ENCODE measurements around the gene SAP30. TPM values are rescaled to one million over a fixed set of nuclear protein-coding genes. Genes with fewer than 3 reads are reported as not detected.

SAP30 gene
- total RNA-seq, 4 donors from 2014 or later = 27.7 to 88.5 (median 49.1) TPM

GRCh38 chr4:173332021-173332487 is 38.7 kb upstream of the SAP30 start:
- peak overlapping the region; percentile 94 to 97 (median 96) for H3K4me3 ChIP-seq
- 22 to 27% methylated on average over 6 of the region's 6 CpGs for WGBS, 2 donors

GRCh38 chr4:173332963-173333657 is 37.6 kb upstream of the SAP30 start:
- no peak for DNase-seq (ENCODE audit: low spot score in 2 of 2)
- peaks cover 0 to 38% (median 9%) of the 10 kb centered on the region in 4 donors for H3K4me1 ChIP-seq
- TF ChIP-seq EP300 (IDR thresholded peaks at IDR 0.05) (no peak), CTCF (IDR thresholded peaks at IDR 0.05) (no peak), POLR2A (IDR thresholded peaks at IDR 0.05) (no peak)
- no peaks in the 10 kb centered on the region for H3K9me3 ChIP-seq
- peaks cover 0 to 36% (median 0%) of the 10 kb centered on the region in 3 donors for H3K36me3 ChIP-seq
- peak overlapping the region; percentile 100 for H3K27ac ChIP-seq
- WGBS, 2 donors = 6 to 9% methylated on average over 21 of the region's 21 CpGs
- H3K27me3 ChIP-seq = no peaks in the 10 kb centered on the region
- peak overlapping the region; percentile 94 to 97 (median 96) for H3K4me3 ChIP-seq

More at GRCh38 chr4:173332021-173332487, 38.7 kb upstream of the SAP30 start:
- Histone ChIP-seq H3K27ac (peak overlapping the region; percentile 100), H3K27me3 (no peaks in the 10 kb centered on the region), H3K36me3 (peaks cover 0 to 46% (median 0%) of the 10 kb centered on the region in 3 donors), H3K9me3 (no peaks in the 10 kb centered on the region), H3K4me1 (peaks cover 0 to 38% (median 9%) of the 10 kb centered on the region in 4 donors)
- TF ChIP-seq POLR2A (IDR thresholded peaks at IDR 0.05) = no peak
- no peak for TF ChIP-seq CTCF (IDR thresholded peaks at IDR 0.05)
- TF ChIP-seq EP300 (IDR thresholded peaks at IDR 0.05) = no peak
- DNase-seq (ENCODE audit: low spot score in 2 of 2) = no peak

GRCh38 chr4:173333658-173334084 is 37.1 kb upstream of the SAP30 start:
- peak; percentile 19 to 22 for DNase-seq (ENCODE audit: low spot score in 2 of 2)
- Histone ChIP-seq H3K27me3 (no peaks in the 10 kb centered on the region), H3K36me3 (peaks cover 0 to 30% (median 0%) of the 10 kb centered on the region in 3 donors), H3K4me3 (peak overlapping the region; percentile 94 to 97 (median 96)), H3K27ac (peak overlapping the region; percentile 100), H3K4me1 (peaks cover 0 to 38% (median 9%) of the 10 kb centered on the region in 4 donors), H3K9me3 (no peaks in the 10 kb centered on the region)
- WGBS, 2 donors = 0 to 7% methylated on average over 11 to 15 of the region's 53 CpGs
- TF ChIP-seq POLR2A (IDR thresholded peaks at IDR 0.05) (no peak), CTCF (IDR thresholded peaks at IDR 0.05) (no peak), EP300 (IDR thresholded peaks at IDR 0.05) (no peak)

GRCh38 chr4:173334085-173334890 is 36.5 kb upstream of the SAP30 start, which contains the start of gene HMGB2:
Gene HMGB2 (minus strand): TSS chr4:173334358. CDS start chr4:173333649, 709 bp downstream.
- peak; percentile 100 for DNase-seq (ENCODE audit: low spot score in 2 of 2)
- H3K27ac ChIP-seq = peak within 1 kb of the TSS; percentile 100
- no peaks in the 10 kb centered on the region for H3K27me3 ChIP-seq
- TF ChIP-seq EP300 (IDR thresholded peaks at IDR 0.05) (peak; percentile 76 to 100), POLR2A (IDR thresholded peaks at IDR 0.05) (peak; percentile 99 to 100), CTCF (IDR thresholded peaks at IDR 0.05) (peak in 1 of 5 experiments; percentile 40)
- H3K9me3 ChIP-seq = no peaks in the 10 kb centered on the region
- peaks cover 0 to 24% (median 0%) of the 10 kb centered on the region in 3 donors for H3K36me3 ChIP-seq
- peak within 1 kb of the TSS; percentile 94 to 97 (median 96) for H3K4me3 ChIP-seq
- peaks cover 0 to 38% (median 9%) of the 10 kb centered on the region in 4 donors for H3K4me1 ChIP-seq
- 0 to 1% methylated on average over 32 to 60 of the region's 61 CpGs for WGBS, 2 donors
